MV-4-11 (cell line): ENCODE results near the gene PFDN1.
"Not testable (repeated sequence)": the region's sequence is repeated elsewhere in the genome, so short reads cannot be mapped to it uniquely, and the experiment has no call there.

Experiments used
- DNase-seq: peaks from one replicate; lab custom pipeline; 2025; lab: John Stamatoyannopoulos, UW

Gene PFDN1, protein sequence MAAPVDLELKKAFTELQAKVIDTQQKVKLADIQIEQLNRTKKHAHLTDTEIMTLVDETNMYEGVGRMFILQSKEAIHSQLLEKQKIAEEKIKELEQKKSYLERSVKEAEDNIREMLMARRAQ

DNA sequence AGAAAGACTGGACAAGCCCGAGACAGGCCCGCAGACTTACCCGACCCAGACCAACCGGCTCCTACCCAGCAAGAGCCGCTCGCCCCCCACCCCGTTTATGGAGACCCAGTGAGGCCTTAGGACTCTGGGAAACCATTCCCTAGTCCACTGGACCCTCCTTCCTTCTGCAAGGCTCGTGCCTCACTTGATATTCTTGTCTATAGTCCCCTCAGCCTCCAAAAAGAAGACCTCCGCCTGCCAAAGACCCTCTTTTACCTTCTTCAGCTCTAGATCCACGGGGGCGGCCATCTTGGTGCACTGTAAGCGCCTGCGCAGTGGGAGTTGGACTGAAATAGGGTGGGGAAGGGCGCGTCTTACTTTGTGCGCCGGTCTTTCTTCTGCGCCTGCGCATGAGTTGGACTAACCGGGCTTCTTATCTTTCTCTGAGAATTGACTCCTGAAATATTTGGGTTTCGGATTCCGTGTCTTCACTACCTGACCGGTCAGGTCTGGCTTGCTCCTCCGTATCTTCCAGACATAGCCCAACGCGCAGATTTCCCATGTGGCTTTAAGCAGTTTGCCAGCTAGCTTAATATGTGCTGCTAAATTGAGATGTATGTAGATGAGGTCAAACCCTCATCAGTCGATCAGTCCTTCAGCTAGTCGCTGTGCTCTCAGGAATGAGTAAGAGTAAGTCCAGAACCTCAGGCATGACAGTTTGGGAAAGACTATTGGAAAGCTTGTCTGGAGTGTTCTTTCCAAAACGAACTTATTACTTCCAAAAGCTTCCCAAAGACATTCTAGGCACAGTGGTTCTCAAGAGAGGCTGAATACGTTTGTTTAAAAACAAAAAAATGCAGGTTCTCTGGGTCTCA is at the start of gene PFDN1:
Gene PFDN1 (minus strand): TSS at position 316 of the 854 bp plus-strand sequence. CDS start 28 bp downstream, at position 288.
- DNase-seq: peak; percentile 93

DNA sequence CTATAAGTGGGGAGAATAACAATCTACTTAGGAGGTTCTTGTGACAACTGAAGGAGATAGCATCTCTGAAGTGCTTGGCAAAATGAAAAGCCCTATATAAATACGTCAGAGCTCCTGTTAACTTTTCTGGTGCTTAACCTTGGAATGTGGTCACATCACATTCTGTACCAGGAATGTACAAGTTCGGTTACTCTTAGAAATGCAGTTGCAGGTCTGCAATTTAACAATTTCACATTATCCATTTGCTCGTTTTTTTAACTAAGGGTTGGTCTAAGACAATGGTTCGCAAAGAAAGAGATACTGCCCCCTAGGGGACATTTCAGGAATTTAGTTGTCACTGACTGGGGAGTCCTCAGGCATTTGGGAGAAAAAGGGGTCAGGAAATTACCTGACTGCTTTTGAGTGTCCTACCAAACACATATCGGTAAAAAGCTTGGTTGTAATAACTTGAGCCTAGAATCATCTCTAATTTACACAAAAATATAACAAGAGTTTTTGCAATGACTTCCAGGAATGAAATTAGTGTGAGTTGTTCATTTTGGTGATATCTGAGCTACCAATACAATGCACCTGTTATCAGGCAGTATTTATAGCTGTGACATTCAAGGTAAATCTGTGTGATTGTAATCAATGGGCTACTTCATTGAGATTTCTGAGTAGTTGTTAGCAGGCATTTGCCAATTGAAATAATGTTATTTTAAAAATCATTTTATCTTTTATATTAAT is 48.9 kb upstream of the PFDN1 start:
- peak; percentile 69 for DNase-seq

DNA sequence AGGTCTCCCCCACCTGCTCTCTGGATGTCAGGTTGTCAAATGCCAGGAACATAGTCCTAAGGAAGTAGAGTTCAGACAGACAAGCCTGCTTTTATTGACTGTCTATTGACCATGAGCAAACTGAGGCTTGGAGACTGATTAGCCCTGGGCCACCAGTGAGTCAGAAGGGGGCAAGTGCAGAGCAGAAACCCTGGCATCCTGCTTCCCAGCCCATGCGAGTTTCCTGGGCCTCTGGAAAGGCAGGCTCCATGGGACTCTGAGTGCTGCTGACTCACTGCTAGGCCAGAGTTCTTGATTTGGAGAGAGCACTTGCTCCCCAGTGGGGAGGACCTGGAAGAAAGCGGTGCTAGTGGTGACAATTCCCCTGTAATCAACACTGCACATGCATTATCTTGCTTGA is 46.3 kb upstream of the PFDN1 start:
- no peak for DNase-seq

DNA sequence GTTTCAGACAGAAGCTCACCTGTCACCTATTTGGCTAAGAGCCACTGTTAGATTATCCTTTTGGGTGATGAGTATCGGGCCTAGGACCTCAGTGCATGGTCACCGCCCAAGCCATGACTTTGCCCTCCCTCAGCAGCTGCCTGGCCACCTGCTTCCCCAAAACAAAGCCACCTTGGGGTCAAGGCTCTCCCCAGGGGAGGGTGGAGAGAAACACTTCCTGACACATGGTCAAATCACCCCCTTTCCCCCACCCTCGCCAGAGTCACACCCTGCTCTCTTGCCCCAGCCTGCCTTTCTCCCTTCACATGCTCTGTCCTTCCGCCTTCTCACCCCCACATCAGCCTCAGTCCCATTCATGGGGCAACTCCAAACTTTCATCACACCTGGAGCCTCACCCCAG is 45.2 kb upstream of the PFDN1 start:
- no peak for DNase-seq

DNA sequence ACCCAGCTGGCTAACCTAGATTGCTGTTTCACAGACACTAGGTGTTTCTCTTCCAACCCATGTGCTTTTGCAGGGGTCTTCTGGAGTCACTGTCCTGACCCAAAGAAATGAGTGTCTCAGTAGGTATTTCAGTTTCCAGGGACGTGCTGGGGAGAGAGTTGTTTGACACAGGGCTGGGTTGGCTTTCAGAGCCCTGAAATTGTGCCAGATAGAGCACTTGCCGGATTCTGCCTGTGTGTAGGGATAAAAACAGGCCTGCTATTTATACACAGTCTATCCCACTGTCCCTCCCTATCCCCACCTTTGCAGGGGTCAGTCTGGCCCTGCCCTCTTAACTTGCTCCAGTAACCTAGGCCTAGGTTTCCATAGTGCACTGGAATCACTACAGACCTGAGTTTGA is 44.5 kb upstream of the PFDN1 start:
- DNase-seq: no peak

- DNase-seq: peak; percentile 56
Observed at GRCh38 chr5:140346348-140347221, 43.7 kb upstream of the PFDN1 start, which contains the start of gene HBEGF. HBEGF (minus strand) TSS chr5:140346603; CDS start chr5:140346328, 275 bp downstream.

DNA sequence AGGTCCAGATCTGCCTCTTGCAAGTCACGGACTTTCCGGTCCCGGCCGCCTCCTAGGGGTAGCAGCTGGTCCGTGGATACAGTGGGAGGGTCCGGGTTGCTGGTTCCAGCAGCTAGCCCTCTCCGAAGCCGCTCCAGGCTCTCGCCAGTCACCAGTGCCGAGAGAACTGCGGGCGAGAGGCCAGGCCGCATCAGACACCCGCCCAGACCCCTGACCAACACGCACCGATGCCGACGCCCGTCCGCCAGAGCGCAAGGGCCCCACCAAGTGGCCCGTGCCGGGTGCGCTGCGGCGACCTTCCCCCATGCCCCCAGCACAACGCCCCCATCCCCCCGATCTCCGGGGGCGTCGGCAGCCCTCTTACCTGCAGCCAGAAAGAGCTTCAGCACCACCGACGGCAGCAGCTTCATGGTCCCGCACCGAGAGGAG is 43.0 kb upstream of the PFDN1 start:
- DNase-seq: peak; percentile 21

DNA sequence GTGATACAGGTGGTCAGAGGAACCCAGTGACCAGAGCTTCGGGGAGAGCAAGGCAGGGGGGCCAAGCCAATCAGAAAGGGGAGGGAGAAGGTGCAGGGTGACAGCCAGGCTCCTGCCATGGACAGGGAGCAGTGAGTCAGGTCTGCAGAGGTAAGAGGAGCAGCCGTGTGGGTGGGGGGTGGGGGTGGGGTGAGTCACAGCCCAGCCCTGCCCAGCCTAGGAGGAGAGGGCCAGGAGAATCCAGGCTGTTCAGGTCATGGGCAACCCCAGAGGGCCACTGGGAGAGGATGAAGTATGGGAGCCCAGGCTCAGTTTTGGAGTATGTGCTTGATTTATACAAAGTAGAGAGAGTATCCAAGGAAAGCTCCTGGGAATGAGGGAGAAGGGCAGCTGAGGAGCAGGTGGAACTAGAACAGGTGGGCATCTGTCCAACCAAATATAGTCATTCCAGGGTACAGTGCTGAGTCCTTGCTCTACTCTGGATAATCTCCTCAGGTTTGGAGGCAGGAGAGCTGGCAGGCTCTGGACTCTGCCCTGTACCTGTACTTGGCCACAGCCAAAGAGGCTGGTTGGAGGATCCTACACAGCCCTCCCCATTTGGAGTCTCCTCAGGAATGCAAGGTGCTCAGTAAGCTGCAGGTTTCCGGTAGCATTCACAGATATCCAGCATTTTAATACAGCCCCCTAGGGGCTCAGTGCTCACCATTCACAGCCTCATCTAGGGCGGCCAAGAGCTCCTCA is 42.0 kb upstream of the PFDN1 start:
- DNase-seq: no peak

GRCh38 chr5:140343849-140344248 is 40.9 kb upstream of the PFDN1 start:
- DNase-seq: not testable (repeated sequence)

- DNase-seq: peak; percentile 56
Observed at GRCh38 chr5:140342896-140343295, 40.0 kb upstream of the PFDN1 start.

GRCh38 chr5:140342287-140342686 is 39.4 kb upstream of the PFDN1 start:
- DNase-seq: peak; percentile 98

DNA sequence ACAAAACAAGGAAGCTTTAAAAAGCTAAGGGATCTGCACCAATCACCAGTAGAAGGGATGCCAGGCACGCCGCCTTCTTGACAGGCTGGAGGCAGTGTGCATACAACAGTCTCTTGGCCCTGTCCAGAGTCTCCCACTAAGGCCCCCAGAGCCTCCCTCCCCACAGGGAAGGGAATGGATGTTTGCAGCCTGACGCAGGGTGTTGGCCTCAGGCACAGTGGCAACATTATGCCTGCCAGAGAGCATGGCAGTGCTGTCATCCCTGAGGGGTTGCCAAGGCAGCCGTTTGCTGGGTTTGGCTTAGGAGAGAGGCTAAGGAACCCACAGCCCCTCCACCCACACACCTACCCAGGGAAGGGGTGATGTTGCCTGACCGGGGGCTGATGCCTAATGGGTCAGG is 38.7 kb upstream of the PFDN1 start:
- DNase-seq: no peak

GRCh38 chr5:140340605-140341121 is 37.8 kb upstream of the PFDN1 start:
- peak; percentile 34 for DNase-seq

DNA sequence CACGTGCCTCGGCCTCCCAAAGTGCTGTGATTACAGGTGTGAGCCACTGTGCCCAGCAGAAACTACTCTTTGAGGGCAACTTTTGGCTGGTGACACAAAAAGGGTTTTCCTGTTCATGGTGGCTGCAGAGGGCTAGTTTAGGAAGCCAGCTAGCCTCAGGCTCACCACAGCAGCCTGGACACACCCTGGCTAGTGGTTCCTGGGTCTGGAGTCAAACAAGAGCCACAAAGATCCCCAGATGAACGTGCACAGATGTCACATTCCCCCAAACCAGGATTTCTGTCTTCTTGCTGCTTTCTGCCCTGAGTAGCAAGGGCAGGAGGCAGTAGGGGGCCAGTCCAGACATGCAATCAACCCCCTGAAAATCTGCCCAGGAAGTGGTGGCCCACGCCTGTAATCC is 36.7 kb upstream of the PFDN1 start:
- peak; percentile 86 for DNase-seq

- DNase-seq: no peak
Observed at GRCh38 chr5:140338908-140339307, 36.0 kb upstream of the PFDN1 start.

- no peak for DNase-seq
Observed at GRCh38 chr5:140338336-140338735, 35.4 kb upstream of the PFDN1 start.

- DNase-seq: no peak
Observed at GRCh38 chr5:140337880-140338279, 35.0 kb upstream of the PFDN1 start.

- no peak for DNase-seq
Observed at GRCh38 chr5:140336388-140336787, 33.5 kb upstream of the PFDN1 start.

DNA sequence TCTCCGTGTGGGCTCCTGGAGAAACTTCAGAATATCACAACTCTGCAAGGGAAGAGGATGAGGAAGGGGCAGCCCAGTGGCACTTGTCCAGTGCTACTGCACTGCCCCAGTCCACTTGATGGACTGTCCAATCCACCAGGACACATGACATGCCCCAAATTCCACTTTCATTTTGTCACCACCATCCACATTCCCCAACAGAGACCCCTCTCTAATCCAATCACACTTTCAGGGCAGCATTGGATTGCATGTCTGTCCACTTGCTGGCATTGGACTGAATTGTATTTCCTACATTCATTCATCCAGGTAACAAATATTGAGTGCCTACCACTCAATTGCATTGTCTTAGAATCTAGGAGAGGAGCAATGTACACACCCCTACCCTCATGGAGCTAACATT is 28.7 kb upstream of the PFDN1 start:
- no peak for DNase-seq

DNA sequence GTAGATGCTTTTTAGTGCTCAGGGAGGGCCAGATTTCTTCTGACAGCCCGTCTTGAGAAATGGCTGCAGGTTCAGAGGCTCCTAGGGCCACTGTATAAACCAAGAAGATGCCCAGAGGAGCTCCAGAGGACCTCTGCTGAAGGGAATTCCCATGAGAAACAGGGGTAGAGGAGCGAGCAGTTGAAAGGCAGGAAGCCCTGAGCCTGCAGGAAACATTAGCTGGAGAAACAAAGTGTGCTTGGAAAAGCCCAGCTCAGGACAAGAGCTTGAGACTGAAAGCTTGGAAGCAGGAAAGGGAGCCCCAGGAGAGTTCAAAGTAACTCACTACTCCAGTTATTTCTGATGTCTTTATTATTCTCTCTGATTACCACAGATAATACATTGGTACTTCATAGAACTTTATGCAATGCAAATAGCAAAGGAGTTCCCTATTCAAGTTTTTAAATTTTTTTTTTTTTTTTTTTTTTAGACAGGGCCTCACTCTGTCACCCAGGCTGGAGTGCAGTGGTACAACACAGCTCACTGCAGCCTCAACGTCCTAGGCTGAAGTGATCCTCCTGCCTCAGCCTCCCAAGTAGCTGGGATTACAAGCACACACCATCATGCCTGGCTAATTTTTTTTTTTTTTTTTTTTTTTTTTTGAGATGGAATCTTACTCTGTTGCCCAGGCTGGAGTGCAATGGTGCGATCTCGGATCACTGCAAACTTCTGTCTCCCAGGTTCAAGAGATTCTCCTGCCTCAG is 27.0 kb upstream of the PFDN1 start:
- no peak for DNase-seq
